OCI-LY1 (cell line): ENCODE data around the gene ABTB2.

Experiments
- CTCF ChIP-seq: fragments of 200-600 bp; sonication (generic), shearing (Covaris generic); IDR thresholded peaks from 2 replicates; pipeline ENCODE4 v1.5.1; 2017; ENCODE audit warnings: mild to moderate bottlenecking, antibody characterized with exemption, low read length, moderate library complexity, mixed read lengths
- EZH2 ChIP-seq: fragments of 200-600 bp; sonication (generic), shearing (Covaris generic); IDR thresholded peaks from 2 replicates; pipeline ENCODE4 v1.8.0; 2017; ENCODE audit warnings: borderline replicate concordance, mixed run types, mild to moderate bottlenecking, antibody characterized with exemption, low read length, moderate library complexity, mixed read lengths

- TF ChIP-seq CTCF (no peak), EZH2 (no peak)
Measured at GRCh38 chr11:34203377-34203871, 154.4 kb downstream of the ABTB2 start.
